ENCODE results near the gene OSGIN1.

DNA sequence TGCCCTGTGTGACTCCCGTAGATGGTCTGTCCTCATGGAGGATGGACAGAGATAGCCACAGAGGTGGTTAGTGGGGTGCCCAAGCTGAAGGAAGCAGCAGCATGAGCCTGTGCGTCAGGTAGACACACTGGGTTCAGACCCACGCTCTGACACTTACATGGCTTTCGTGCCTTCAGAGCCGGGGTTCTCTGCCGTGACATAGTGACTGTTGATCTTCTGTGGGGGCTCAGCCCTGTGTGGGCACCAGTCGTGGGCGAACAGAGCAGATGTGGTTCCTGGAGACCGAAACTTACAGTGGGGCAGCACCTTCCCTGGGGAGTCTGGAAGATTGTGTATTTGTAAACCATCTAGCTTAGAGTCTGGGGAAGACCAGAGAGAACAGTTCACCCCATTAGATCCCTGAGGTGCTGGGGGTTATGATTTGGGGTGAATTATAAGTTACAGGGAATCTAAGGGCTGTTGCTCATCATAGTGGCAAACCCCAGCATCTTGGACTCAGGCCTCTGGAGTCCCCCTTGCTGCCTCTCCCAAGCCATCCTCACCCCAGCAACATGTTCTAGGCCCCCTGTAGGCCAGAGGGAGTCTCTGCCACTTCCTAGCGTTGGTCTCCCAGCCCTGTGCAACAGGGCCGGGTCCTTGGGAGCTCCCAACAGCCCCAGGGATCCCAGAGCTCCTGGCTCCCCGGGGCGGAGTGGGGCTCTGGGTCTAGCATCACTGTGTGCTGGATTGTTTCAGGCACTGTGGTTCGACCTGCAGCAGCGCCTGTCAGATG is 43.6 kb downstream of the OSGIN1 start:
- no peak for TF ChIP-seq CTCF (IDR thresholded peaks at IDR 0.05; ENCODE audit: insufficient read depth, low read length)
- TF ChIP-seq POLR2AphosphoS5 (IDR thresholded peaks at IDR 0.05; ENCODE audit: low read depth) = no peak
- no peak for TF ChIP-seq SPI1 (IDR thresholded peaks at IDR 0.05; ENCODE audit: borderline replicate concordance, low read depth)
- TF ChIP-seq REST (IDR thresholded peaks at IDR 0.05; ENCODE audit: insufficient replicate concordance, low read depth) = no peak
